Activated CD4-positive, alpha-beta T cell treated with anti-CD3 and anti-CD28 coated beads, Interleukin-2, amount 10 ng/mL, durations not matched to agents 24 days and 14 days (primary cell): ENCODE data around the gene ZNF343. TPM values are rescaled to one million over a fixed set of nuclear protein-coding genes. Genes with fewer than 3 reads are reported as not detected.
"Not testable (repeated sequence)": the region's sequence is repeated elsewhere in the genome, so short reads cannot be mapped to it uniquely, and the experiment has no call there.

Experiments
- DNase-seq: peaks from one replicate; pipeline ENCODE4 v3.0.0; 2022
- H3K27ac Mint-ChIP-seq: one replicate; pipeline ENCODE4 v1.8.0; 2022; ENCODE audit warnings: mild to moderate bottlenecking, mixed read lengths
- H3K27me3 Mint-ChIP-seq: one replicate; pipeline ENCODE4 v1.8.0; 2022; ENCODE audit warnings: mixed read lengths
- H3K36me3 Mint-ChIP-seq: one replicate; pipeline ENCODE4 v1.8.0; 2022; ENCODE audit warnings: low read depth, mild to moderate bottlenecking, mixed read lengths
- H3K4me1 Mint-ChIP-seq: one replicate; pipeline ENCODE4 v1.8.0; 2021; ENCODE audit warnings: mixed read lengths
- H3K4me3 Mint-ChIP-seq: one replicate; pipeline ENCODE4 v1.8.0; 2022; ENCODE audit warnings: mild to moderate bottlenecking, moderate library complexity, mixed read lengths
- H3K9me3 Mint-ChIP-seq: one replicate; pipeline ENCODE4 v1.8.0; 2021; ENCODE audit warnings: mixed read lengths
- intact Hi-C: fragments of 100-400 bp; cut with micrococcal nuclease; formaldehyde crosslinking; loops from one replicate; pipeline ENCODE4 v1.15.1; 2023
- total RNA-seq: library from RNA; stranded (reverse); gene quantifications from 2 replicates; pipeline ENCODE4 v1.2.3, GENCODE V29; 2022

The ZNF343 gene
- total RNA-seq, 1 donor from 2014 or later = 18.9 TPM

- H3K27me3 Mint-ChIP-seq = peaks cover 23% of the 10 kb centered on the region
- peaks cover 12% of the 10 kb centered on the region for H3K36me3 Mint-ChIP-seq
- intact Hi-C loops = loop anchor here (1.0 to 5.0 kb wide), 3 partner anchors 15 to 143 kb away; partner anchors contain the start of genes NOP56 and SNRPB
- peaks cover 13% of the 10 kb centered on the region for H3K4me1 Mint-ChIP-seq
- DNase-seq = no peak
- H3K27ac Mint-ChIP-seq = peak overlapping the region; percentile 98
- no peaks in the 10 kb centered on the region for H3K9me3 Mint-ChIP-seq
- H3K4me3 Mint-ChIP-seq = peak overlapping the region; percentile 99
Measured at GRCh38 chr20:2509468-2509781, 710 bp upstream of the ZNF343 start.

GRCh38 chr20:2507875-2508630, 662 bp downstream of the ZNF343 start:
- Mint-ChIP-seq H3K4me3 (peak overlapping the region; percentile 99), H3K27ac (peak overlapping the region; percentile 98), H3K36me3 (peaks cover 12% of the 10 kb centered on the region), H3K4me1 (peaks cover 15% of the 10 kb centered on the region), H3K27me3 (peaks cover 17% of the 10 kb centered on the region), H3K9me3 (no peaks in the 10 kb centered on the region)
- intact Hi-C loops = loop anchor here (5.0 kb wide), 1 partner anchor 144 kb away; the partner anchor contains the start of gene NOP56
- no peak for DNase-seq

GRCh38 chr20:2507464-2507863, 1.3 kb downstream of the ZNF343 start:
- DNase-seq = no peak
- intact Hi-C loops = loop anchor here (5.0 kb wide), 1 partner anchor 145 kb away; the partner anchor contains the start of gene NOP56
- H3K27ac Mint-ChIP-seq = peak overlapping the region; percentile 98
- H3K36me3 Mint-ChIP-seq = peaks cover 12% of the 10 kb centered on the region
- peak overlapping the region; percentile 99 for H3K4me3 Mint-ChIP-seq
- H3K9me3 Mint-ChIP-seq = no peaks in the 10 kb centered on the region
- peaks cover 12% of the 10 kb centered on the region for H3K27me3 Mint-ChIP-seq
- H3K4me1 Mint-ChIP-seq = peaks cover 17% of the 10 kb centered on the region

GRCh38 chr20:2506426-2506825, 2.3 kb downstream of the ZNF343 start:
- H3K4me3 Mint-ChIP-seq, H3K27me3 Mint-ChIP-seq, H3K9me3 Mint-ChIP-seq, H3K27ac Mint-ChIP-seq, DNase-seq: not testable (repeated sequence)
- intact Hi-C loops = loop anchor here (5.0 kb wide), 1 partner anchor 146 kb away; the partner anchor contains the start of gene NOP56
- peaks cover 12% of the 10 kb centered on the region for H3K36me3 Mint-ChIP-seq
- H3K4me1 Mint-ChIP-seq = peaks cover 18% of the 10 kb centered on the region

GRCh38 chr20:2504803-2505202, 3.9 kb downstream of the ZNF343 start:
- H3K27ac Mint-ChIP-seq, H3K27me3 Mint-ChIP-seq, DNase-seq, H3K9me3 Mint-ChIP-seq, H3K4me3 Mint-ChIP-seq: not testable (repeated sequence)
- peaks cover 18% of the 10 kb centered on the region for H3K4me1 Mint-ChIP-seq
- intact Hi-C loops = loop anchor here (5.0 kb wide), 1 partner anchor 147 kb away; the partner anchor contains the start of gene NOP56
- peaks cover 19% of the 10 kb centered on the region for H3K36me3 Mint-ChIP-seq

GRCh38 chr20:2502808-2503384, 5.8 kb downstream of the ZNF343 start:
- H3K27ac Mint-ChIP-seq, H3K27me3 Mint-ChIP-seq, intact Hi-C loops, H3K4me3 Mint-ChIP-seq, H3K9me3 Mint-ChIP-seq, DNase-seq: not testable (repeated sequence)
- peaks cover 14% of the 10 kb centered on the region for H3K4me1 Mint-ChIP-seq
- peaks cover 22% of the 10 kb centered on the region for H3K36me3 Mint-ChIP-seq

- no peak for DNase-seq
- H3K27ac Mint-ChIP-seq = no peak overlapping the region
- intact Hi-C loops = no loop called here
- H3K27me3 Mint-ChIP-seq = no peaks in the 10 kb centered on the region
- peaks cover 63% of the 10 kb centered on the region for H3K36me3 Mint-ChIP-seq
- H3K4me3 Mint-ChIP-seq = no peak overlapping the region
- no peaks in the 10 kb centered on the region for H3K9me3 Mint-ChIP-seq
- no peaks in the 10 kb centered on the region for H3K4me1 Mint-ChIP-seq
Measured at GRCh38 chr20:2485661-2486060, 23.1 kb downstream of the ZNF343 start.

- peaks cover 68% of the 10 kb centered on the region for H3K36me3 Mint-ChIP-seq
- no peak for DNase-seq
- no peaks in the 10 kb centered on the region for H3K27me3 Mint-ChIP-seq
- no peaks in the 10 kb centered on the region for H3K4me1 Mint-ChIP-seq
- no peak overlapping the region for H3K27ac Mint-ChIP-seq
- H3K4me3 Mint-ChIP-seq = no peak overlapping the region
- intact Hi-C loops = no loop called here
- H3K9me3 Mint-ChIP-seq = no peaks in the 10 kb centered on the region
Measured at GRCh38 chr20:2485080-2485479, 23.6 kb downstream of the ZNF343 start.

GRCh38 chr20:2483504-2483903, 25.2 kb downstream of the ZNF343 start:
- intact Hi-C loops = no loop called here
- H3K27ac Mint-ChIP-seq = no peak overlapping the region
- H3K27me3 Mint-ChIP-seq = no peaks in the 10 kb centered on the region
- H3K4me3 Mint-ChIP-seq = no peak overlapping the region
- peaks cover 66% of the 10 kb centered on the region for H3K36me3 Mint-ChIP-seq
- no peak for DNase-seq
- H3K9me3 Mint-ChIP-seq = no peaks in the 10 kb centered on the region
- no peaks in the 10 kb centered on the region for H3K4me1 Mint-ChIP-seq

- no peak for DNase-seq
- H3K27me3 Mint-ChIP-seq = no peaks in the 10 kb centered on the region
- no peak overlapping the region for H3K4me3 Mint-ChIP-seq
- H3K27ac Mint-ChIP-seq = no peak overlapping the region
- H3K4me1 Mint-ChIP-seq = no peaks in the 10 kb centered on the region
- H3K9me3 Mint-ChIP-seq = no peaks in the 10 kb centered on the region
- intact Hi-C loops = no loop called here
- peaks cover 53% of the 10 kb centered on the region for H3K36me3 Mint-ChIP-seq
Measured at GRCh38 chr20:2480381-2480780, 28.3 kb downstream of the ZNF343 start.

- no peak overlapping the region for H3K4me3 Mint-ChIP-seq
- peaks cover 38% of the 10 kb centered on the region for H3K36me3 Mint-ChIP-seq
- no peaks in the 10 kb centered on the region for H3K27me3 Mint-ChIP-seq
- H3K4me1 Mint-ChIP-seq = peaks cover 9% of the 10 kb centered on the region
- no peak for DNase-seq
- intact Hi-C loops = no loop called here
- H3K27ac Mint-ChIP-seq = no peak overlapping the region
- peaks cover 5% of the 10 kb centered on the region for H3K9me3 Mint-ChIP-seq
Measured at GRCh38 chr20:2476742-2477615, 31.7 kb downstream of the ZNF343 start.

- Mint-ChIP-seq H3K4me3 (no peak overlapping the region), H3K9me3 (peaks cover 6% of the 10 kb centered on the region), H3K27me3 (no peaks in the 10 kb centered on the region), H3K27ac (no peak overlapping the region), H3K36me3 (peaks cover 37% of the 10 kb centered on the region), H3K4me1 (peaks cover 10% of the 10 kb centered on the region)
- DNase-seq = no peak
- intact Hi-C loops = no loop called here
Measured at GRCh38 chr20:2475850-2476741, 32.6 kb downstream of the ZNF343 start.

- intact Hi-C loops = loop anchor here (5.0 kb wide), 2 partner anchors 369 to 684 kb away; partner anchors contain the start of genes FASTKD5, PCED1A, UBOX5 and VPS16
- Mint-ChIP-seq H3K27ac (no peak overlapping the region), H3K4me3 (no peak overlapping the region), H3K4me1 (peaks cover 29% of the 10 kb centered on the region), H3K36me3 (peaks cover 45% of the 10 kb centered on the region), H3K9me3 (peaks cover 6% of the 10 kb centered on the region), H3K27me3 (no peaks in the 10 kb centered on the region)
- no peak for DNase-seq
Measured at GRCh38 chr20:2473516-2473915, 35.2 kb downstream of the ZNF343 start.
